OCI-LY7 (cell line): ENCODE results near the gene FRMD3.

Experiments used
- EZH2phosphoT487 ChIP-seq: fragments of 200-600 bp; sonication (generic); IDR thresholded peaks from 2 replicates; pipeline ENCODE4 v1.6.1; 2018; ENCODE audit warnings: low read depth, borderline replicate concordance, mild to moderate bottlenecking, mixed run types, antibody characterized with exemption, low read length, moderate library complexity, mixed read lengths
- TF ChIP-seq, protein P1 (sequence below): fragments of 200-600 bp; sonication (generic); conservative IDR thresholded peaks from 2 replicates; pipeline ENCODE4 v1.5.1; 2014; ENCODE audit warnings: mild to moderate bottlenecking, antibody characterized with exemption, low read length, moderate library complexity, mixed read lengths

DNA sequence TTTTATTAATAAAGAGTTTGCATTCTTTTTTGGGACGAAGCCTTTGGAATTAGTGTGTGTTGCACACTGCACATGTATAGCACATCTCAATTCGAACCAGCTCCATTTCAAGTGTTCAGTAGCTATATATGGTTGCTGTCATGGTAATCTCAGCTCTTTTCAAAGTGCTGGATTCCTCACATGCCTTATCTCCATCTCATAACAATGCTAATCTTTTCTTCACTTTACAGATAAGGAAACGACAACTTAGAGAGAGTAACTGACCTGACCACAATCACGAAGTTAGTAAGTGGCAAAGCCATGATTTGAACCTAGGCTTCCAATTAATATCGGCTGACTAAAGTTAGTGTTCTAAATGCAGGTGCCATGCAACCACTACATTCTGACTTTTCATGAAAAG lies 270.5 kb downstream of the FRMD3 start:
- TF ChIP-seq, protein P1, sequence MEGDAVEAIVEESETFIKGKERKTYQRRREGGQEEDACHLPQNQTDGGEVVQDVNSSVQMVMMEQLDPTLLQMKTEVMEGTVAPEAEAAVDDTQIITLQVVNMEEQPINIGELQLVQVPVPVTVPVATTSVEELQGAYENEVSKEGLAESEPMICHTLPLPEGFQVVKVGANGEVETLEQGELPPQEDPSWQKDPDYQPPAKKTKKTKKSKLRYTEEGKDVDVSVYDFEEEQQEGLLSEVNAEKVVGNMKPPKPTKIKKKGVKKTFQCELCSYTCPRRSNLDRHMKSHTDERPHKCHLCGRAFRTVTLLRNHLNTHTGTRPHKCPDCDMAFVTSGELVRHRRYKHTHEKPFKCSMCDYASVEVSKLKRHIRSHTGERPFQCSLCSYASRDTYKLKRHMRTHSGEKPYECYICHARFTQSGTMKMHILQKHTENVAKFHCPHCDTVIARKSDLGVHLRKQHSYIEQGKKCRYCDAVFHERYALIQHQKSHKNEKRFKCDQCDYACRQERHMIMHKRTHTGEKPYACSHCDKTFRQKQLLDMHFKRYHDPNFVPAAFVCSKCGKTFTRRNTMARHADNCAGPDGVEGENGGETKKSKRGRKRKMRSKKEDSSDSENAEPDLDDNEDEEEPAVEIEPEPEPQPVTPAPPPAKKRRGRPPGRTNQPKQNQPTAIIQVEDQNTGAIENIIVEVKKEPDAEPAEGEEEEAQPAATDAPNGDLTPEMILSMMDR: no peak
- TF ChIP-seq EZH2phosphoT487: no peak
